ENCODE data around the gene ACOT4.
"Not testable (repeated sequence)": the region's sequence is repeated elsewhere in the genome, so short reads cannot be mapped to it uniquely, and the experiment has no call there.

Gene ACOT4

DNA sequence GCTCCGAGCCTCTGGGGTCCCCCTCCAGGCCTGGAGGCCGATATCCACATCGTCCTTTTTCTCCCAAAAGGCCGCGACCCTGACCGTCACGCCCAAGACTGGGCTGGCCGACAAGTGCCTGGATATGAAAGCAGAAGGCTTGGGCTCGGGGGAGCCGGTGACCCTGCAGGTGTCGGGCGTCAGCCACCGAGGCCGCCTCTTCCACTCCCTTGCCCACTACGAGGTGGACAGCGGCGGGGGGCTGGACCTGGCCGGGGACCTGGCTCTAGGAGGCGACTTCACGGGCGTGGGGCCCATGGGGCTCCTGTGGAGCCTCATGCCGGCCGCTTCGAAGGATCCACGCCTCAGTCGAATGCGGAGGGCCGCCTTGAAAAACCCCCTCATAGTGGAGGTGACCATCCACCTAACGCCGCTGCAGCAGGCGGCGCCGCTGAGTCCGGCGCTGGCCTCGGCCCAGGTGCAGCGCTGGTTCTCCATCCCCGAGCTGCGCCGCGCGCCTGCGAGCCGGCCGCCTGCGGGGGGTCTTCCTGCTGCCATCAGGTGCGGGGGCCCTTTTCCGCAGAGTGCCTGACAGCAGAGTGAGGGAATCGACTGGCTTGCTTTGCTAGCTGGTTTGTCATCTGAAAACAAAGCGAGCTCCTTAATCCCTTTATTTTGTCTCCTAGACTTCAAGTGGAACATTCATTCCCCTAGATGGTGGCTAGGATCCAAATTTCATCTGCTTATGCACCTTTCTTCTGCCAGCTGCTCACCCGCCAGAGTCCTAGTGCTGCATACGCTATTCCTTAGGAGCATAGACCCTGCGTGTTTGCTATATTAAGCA lies 42.5 kb downstream of the ACOT4 start:
- ATAC-seq, result no peak

DNA sequence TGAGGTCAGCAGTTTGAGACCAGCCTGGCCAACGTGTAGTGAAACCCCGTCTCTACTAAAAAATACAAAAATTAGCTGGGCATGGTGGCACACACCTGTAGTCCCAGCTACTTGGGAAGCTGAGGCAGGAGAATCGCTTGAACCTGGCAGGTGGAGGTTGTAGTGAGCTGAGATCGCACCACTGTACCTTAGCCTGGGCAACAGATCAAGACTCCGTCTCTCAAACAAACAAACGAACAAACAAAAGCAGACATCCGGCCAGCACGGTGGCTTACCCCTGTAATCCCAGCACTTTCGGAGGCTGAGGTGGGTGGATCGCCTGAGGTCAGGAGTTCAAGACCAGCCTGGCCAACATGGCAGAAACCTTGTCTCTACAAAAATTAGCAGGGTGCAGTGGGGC lies 44.7 kb downstream of the ACOT4 start:
- ATAC-seq, result not testable (repeated sequence)

DNA sequence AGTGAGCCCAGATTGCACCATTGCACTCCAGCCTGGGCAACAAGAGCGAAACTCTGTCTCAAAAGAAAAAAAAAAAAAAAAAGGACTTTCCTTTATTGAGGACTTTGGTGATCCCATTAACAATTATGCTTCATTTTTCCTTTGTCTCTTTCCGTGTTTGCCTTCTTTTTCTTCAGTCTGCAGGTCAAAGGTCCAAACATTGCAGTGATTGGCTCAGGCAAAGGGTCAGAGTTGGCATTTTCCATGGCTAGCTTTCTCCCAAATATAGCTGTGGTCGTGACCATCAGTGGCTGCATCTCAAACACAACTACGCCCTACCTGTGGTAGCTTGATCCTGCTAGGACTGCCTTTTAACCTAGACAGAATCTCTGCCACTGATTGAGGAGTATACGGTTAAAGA lies 46.2 kb downstream of the ACOT4 start:
- no peak for ATAC-seq

DNA sequence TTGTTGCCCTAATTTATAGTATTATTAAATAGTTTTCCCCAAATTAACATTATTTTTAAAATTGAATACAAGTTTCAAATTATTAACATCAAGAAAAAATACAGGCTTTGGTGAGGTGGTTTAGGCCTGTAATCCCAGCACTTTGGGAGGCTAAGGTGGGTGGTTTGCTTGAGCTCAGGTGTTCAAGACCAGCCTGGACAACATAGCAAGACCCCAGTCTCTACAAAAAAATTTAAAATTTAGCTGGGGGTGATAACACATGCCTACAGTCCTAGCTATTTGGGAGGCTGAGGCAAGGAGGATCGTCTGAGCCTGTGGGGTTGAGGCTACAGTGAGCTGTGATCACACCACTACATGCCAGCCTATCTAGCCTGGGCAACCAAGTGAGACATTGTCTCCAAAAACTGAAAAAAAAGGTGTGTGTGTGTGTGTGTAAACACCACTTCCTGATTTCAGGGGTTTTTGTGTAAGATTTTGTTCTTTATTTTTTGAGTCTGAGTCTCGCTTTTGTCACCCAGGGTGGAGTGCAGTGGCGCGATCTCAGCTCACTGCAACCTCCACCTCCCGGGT lies 49.2 kb downstream of the ACOT4 start:
- ATAC-seq, result no peak

DNA sequence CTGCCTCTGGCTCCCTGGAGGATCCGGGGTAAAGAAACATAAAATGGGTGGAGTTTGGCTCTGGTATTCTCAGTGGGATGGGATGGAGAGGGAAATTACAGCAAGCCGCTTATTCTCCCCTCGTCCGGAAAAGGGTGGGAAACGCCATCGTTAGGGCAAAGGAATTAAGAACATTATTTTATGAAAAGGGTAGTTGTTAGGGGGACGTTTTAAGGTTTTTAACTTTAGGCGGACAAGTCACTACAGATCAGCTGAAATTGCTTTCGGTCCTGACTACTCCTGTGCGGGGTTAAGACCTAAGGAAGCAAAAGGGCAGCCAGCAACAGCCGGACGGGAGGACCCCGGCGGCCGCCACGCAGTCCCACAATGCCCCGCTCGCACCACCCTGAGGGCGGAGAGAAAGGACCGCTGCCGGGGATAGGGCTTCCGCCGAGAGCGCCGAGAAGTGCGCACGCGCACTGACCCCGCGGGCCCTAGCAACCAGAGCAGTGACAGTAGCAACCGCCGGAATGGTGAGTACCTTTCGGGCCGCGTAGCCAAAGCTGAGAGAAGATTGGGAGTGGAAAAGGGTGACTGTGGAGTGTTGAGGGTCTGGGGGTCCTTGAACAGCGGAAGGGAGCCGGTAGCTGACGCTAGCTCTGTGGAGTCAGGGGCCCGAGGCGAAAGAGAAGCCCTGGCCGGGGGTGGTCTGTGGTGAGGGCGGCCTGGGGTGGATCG lies 53.0 kb downstream of the ACOT4 start, which contains the start of gene DNAL1:
TSS of gene DNAL1 (plus strand) at position 456 of the 717 bp plus-strand sequence. CDS start at position 510, 54 bp downstream.
- peak; percentile 100 for ATAC-seq

DNA sequence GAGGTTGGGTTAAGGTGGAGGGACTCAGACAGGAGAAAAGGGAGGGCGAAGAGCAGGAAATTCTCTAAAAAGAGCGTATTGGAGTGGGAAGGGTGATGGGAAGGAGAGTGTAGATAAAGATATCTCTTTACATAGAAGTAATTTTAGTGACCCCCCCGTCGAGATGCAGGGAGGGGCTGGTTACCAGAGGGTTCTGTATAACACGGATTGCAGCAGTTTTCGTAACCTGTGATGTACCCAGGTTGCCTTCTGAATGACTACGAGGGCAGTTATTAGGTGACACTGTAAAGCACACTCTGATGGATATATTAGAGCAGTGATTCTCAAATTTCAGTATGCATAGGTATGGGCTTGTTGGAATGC lies 53.6 kb downstream of the ACOT4 start:
- no peak for ATAC-seq

Measured in activated CD4-positive, CD25-positive, alpha-beta regulatory T cell treated with anti-CD3 and anti-CD28 coated beads, Interleukin-2, amount 50 U/mL, for 24 hours (primary cell).